Measurements from ENCODE around the gene NAB1.

GRCh38 chr2:190683802-190684201 lies 34.9 kb downstream of the NAB1 start:
- TF ChIP-seq CTCF (IDR thresholded peaks at IDR 0.05) (no peak), EP300 (IDR thresholded peaks at IDR 0.05; ENCODE audit: low read depth) (no peak), POLR2A (IDR thresholded peaks at IDR 0.05) (no peak)

Measured in transverse colon (tissue), 3 donors.